HG03432 (cell line): ENCODE measurements around the gene BLOC1S4.
"Not testable (repeated sequence)": the region's sequence is repeated elsewhere in the genome, so short reads cannot be mapped to it uniquely, and the experiment has no call there.

Source experiments
- ATAC-seq: cut with Tn5 transposase; IDR thresholded peaks from one replicate; pipeline ENCODE4 v1.9.1; 2021; ENCODE audit warnings: mild to moderate bottlenecking, moderate library complexity; ENCODE audit not compliant: unreplicated experiment

Gene BLOC1S4, protein sequence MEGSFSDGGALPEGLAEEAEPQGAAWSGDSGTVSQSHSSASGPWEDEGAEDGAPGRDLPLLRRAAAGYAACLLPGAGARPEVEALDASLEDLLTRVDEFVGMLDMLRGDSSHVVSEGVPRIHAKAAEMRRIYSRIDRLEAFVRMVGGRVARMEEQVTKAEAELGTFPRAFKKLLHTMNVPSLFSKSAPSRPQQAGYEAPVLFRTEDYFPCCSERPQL

DNA sequence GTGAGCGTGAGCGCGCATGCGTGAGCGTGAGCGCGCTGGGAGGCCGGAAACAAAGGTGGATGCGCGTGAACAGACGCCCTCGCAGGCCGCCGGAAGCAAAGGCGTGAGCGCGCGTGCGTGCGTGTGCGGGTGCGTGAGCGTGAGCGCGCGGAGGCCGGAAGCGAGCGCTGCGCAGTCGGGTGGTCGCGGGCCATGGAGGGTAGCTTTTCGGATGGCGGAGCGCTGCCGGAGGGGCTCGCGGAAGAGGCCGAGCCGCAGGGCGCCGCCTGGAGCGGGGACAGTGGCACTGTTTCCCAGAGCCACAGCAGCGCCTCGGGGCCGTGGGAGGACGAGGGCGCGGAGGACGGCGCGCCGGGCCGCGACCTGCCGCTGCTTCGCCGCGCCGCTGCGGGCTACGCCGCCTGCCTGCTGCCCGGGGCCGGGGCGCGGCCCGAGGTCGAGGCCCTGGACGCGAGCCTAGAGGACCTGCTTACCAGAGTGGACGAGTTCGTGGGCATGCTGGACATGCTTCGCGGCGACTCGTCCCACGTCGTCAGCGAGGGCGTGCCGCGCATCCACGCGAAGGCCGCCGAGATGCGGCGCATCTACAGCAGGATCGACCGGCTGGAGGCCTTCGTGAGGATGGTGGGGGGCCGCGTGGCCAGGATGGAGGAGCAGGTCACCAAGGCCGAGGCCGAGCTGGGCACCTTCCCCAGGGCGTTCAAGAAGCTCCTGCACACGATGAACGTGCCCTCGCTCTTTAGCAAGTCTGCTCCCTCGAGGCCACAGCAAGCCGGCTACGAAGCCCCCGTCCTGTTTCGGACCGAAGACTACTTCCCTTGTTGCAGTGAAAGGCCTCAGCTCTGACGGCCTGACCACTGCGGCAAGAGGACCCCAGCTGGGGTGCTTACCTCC is at the start of gene BLOC1S4:
Gene BLOC1S4, plus strand, starts transcription at position 157 of the 894 bp plus-strand sequence. Its CDS starts 36 bp downstream, at position 193.
- ATAC-seq, result peak; percentile 87

DNA sequence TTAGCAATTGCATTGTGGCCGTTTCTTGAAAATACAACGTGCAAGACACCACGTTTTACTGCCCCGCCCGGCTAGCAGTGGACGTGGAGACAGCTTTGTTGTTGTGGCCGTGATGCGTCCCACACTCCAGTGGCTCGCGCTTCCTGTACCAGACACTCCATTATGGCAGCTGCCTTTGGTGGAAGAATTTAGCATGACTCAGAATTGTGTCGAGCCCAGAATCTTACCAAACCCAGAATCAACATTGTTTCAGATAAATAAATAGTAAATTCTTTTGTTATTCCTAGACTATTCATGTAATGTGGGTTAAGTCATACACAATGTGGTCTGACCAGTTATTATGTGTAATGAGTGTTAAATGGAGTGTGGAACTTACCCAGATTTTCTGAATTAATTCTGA is 47.6 kb upstream of the BLOC1S4 start:
- ATAC-seq, result no peak

DNA sequence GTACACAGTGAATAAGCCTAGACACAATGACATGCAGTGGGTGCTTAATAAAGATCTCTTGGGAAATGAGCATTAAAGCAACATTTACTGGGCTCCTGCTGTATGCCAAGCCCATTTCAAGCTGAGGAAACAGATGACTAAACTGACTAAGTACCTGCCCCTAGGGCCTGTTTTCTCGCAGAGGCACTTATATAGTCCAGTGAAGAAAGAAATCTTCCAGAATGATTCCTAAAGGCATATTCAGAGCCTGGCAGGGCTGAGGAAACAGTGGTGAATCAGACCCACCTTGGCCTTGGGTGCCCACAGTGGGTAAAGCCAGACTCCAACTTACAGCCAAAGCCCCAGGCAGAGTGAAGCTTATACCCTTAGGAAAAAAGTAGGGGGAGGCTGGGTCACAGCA is 44.3 kb upstream of the BLOC1S4 start:
- ATAC-seq, result no peak

DNA sequence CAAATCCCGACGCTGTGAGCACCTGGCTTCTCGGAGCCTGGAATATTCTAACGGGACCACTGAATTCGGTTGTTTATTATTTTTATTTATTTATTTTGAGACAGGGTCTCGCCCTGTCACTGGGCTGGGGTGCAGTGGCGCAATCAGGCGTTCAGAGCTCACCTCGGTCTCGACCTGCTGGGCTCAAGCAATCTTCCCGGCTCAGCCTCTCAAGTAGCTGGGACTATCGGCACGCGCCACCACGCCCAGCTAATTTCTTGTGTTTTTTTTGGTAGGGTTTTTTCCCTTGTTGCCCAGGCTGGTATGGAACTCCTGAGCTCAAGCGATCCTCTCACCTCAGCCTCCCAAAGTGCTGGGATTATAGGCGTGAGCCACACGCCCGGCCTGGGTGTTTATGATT is 43.8 kb upstream of the BLOC1S4 start:
- ATAC-seq, result no peak

DNA sequence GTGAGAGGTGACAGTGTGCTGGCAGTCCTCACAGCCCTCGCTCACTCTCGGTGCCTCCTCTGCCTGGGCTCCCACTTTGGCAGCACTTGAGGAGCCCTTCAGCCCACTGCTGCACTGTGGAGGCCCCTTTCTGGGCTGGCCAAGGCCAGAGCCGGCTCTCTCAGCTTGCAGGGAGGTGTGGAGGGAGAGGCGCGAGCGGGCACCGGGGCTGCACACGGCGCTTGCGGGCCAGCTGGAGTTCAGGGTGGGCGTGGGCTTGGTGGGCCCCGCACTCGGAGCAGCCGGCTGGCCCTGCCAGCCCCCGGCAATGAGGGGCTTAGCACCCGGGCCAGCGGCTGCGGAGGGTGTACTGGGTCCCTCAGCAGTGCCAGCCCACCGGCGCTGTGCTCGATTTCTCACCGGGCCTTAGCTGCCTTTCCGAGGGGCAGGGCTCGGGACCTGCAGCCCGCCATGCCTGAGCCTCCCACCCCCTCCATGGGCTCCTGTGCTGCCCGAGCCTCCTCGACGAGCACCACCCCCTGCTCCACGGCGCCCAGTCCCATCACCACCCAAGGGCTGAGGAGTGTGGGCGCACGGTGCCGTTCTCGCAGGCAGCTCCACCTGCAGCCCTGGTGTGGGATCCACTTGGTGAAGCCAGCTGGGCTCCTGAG is 43.3 kb upstream of the BLOC1S4 start:
- ATAC-seq, result not testable (repeated sequence)

DNA sequence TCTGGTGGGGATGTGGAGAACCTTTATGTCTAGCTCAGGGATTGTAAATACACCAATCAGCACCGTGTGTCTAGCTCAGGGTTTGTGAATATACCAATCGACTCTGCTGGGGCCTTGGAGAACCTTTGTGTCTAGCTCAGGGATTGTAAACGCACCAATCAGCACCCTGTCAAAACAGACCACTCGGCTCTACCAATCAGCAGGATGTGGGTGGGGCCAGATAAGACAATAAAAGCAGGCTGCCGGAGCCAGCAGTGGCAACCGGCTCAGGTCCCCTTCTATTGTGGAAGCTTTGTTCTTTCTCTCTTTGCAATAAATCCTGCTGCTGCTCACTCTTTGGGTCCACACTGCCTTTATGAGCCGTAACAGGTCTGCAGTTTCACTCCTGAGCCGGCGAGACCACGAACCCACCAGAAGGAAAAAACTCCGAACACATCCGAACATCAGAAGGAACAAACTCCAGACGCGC is 42.7 kb upstream of the BLOC1S4 start:
- not testable (repeated sequence) for ATAC-seq

DNA sequence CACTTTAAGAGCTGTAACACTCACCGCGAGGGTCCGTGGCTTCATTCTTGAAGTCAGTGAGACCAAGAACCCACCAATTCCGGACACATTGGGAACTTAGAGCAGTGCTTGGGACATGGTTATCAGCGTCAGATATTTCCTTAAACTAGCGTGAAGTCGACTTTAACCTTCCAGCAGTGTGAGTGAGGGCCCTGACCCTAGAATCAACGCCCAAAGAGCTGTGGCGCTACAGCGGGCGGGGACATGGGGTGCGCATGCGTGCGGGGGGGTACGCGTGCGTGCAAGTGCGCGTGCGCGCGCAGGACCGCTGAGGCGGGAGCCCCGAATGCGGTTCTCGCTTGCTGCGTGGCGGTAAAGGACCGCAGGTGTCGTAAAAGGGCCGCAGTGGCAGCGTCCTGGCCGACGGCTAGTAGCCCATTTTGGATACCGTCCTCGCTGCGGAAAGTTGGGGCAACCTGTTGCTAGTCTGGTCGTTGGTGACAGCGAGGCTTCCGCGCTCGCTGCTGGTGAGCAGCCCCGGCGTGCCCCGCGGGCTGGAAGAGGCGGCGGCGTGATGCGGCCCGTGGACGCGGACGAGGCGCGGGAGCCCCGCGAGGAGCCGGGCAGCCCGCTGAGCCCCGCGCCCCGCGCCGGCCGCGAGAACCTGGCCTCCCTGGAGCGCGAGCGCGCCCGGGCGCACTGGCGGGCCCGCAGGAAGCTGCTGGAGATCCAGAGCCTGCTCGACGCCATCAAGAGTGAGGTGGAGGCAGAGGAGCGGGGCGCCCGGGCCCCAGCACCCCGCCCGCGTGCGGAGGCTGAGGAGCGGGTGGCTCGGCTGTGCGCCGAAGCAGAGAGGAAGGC is 42.1 kb upstream of the BLOC1S4 start:
- ATAC-seq, result peak; percentile 79

DNA sequence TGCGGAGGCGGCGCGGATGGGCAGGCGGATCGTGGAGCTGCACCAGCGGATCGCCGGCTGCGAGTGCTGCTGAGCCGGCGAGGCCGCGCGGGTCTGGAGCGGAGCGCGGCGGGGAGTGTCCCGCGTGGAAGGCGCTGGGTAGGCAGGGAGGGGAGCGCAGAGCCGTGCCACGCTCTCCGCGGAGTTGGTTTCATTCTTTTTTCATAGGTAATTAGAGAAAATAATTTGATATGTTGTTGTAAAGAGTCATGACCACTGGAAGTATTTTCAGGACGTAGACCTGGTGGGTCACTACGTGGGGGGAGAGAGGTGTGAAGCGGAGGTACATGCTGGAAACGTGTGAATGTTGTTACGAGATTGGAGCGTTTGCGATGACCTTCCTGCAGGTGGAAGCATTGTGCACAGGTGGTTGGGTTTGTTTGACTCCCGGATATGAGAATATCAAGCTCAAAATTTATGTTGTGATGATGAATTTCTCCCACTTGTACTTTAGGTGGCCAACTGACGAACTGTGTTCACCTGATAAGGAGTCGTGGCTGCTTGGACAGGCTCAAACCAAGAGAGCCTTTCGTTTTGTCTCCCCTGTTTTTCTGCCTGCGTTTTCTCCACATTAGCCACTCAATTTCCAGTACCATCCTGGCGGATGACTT is 41.3 kb upstream of the BLOC1S4 start:
- ATAC-seq, result peak; percentile 37

DNA sequence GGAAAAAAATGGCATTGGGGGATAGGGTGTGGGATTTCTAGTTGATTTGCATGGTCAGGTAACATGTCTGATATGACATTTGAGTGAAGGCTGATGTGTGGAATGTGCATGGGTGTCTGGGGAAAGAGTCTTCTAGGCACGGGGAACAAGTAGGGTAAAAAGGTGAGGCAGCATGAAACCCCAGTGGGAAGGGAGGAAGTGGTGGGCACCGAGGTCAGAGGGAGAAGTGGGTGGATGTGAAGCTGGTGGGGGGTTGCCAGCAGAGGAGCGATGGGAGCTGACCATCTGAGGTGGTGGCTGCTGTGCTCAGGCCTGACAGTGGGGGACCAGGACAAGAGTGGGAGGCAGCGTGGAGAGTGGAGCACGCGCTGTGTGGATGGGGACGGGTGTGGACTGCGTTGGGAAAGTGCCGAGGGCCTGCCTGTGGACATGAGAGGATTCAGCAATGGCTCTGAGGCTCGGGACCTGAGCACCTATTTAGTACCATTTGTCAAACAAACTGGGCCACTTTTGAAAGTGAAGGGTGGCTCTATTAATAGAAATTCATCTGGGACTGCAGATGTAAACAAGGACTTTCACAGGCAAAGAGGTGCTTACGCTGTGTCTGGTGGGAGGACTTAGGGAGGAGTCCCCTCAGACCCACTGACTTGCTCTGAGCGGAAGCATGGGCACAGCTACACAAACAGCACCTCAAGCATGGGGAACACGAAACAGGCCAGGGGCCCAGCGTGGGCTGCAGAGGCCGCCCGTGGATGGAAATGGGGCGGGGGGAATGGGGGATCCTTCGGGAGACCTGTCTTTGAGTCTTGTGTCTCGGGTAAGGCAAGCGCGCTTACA is 39.0 kb upstream of the BLOC1S4 start:
- no peak for ATAC-seq

DNA sequence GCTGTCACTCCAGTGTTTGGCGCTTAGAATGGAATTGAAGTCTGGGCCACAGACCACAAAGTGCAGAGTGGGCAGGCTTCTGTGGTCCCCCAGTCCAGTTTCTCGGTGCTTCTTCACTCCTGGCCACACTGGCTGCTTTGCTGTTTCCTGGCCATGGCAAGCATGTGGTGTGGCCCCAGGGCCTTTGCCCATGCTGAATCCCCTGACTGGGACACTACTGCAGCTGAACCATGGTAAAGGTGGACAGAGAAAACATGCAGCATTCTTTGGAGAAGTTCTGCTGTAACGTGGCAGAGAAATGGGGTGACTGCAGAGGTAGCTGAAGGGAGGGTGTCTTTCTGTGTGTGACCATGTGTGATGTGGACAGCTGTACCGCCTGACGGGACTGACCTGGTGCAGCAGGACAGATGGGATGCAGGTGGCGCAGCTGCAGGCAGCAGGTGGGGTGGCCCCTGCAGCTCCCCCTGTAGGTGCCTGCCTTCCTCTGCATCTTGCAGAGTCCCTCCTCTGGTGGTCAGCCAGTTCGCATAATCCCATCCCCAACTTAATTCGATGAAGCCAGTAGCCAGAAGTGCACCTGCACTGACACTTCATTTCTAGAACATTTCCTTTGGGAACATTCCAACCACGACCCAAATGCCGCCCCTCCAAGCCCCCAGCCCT is 35.5 kb upstream of the BLOC1S4 start:
- no peak for ATAC-seq

DNA sequence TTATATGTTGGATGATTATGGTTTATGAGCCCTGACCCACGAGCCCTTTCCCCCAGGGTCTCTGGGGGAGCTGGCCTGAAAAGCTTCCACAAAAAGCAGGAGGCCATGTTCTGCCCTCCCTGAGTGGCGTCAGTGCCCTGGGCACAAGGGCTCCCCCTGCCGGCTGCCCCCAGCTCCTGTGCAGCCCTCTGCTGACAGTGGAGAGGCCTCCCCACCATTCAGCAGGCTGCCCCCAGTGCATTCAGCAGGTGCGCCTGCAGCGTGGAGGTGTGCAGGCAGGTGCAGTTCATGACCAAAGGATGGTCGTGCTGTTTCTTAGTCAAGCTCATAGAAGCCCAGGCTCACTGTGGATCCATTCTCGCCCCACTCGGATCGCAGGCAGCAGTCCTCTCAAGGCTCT is 34.8 kb upstream of the BLOC1S4 start:
- ATAC-seq, result no peak

DNA sequence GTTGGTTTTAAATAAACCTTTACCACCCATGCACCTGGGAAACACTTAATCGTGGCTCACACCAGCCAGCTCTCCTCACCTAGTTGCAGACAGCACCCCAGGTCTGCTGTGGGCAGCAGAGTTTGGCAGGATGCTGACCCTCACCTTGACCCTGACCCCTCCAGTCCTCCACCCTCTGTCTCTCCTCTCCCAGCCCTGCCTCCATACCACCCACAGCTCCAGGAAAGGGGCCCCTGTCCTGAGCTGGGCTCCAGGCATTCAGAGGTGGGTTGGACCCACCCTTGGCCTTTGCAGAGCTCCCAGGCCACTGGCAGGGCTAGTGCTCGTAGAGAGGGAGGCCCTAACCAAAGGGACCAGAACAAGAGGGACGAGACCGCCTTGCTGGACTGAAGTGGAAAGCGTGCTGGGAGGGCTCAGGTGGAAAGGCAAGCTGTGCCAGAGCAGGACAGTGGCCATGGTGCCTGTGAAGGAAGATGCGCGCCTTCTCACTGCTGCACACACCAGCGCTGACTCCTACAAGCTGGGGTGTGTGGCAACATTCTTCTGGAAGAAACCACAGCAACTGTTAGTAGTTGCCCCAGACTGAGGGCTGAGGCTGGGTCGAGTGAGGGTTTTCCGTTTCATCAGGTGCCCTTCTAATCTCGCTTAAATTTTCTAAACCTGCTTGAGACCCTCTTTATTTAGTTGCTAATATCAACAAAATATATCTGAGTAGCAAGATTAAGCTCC is 32.9 kb upstream of the BLOC1S4 start:
- ATAC-seq, result no peak

DNA sequence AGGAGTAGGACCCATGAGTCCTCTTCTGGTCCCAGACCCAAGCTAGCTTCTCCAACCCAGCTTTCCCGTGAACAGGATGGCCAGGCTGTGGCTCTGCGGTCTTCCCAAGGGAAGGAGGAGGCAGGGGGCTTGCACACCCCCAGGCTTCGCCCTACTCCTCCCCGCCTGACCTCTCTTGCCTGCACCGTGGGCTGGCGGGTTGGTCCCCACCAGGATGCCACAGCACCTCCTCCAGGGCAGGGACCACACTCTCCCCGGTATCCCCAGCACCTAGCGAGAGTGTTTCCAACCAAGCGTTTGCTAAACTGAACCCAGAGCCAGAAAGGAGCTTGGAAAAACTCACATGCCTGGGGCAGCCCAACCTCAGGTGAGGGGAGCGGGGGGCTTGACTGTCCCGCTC is 31.3 kb upstream of the BLOC1S4 start:
- ATAC-seq, result no peak

DNA sequence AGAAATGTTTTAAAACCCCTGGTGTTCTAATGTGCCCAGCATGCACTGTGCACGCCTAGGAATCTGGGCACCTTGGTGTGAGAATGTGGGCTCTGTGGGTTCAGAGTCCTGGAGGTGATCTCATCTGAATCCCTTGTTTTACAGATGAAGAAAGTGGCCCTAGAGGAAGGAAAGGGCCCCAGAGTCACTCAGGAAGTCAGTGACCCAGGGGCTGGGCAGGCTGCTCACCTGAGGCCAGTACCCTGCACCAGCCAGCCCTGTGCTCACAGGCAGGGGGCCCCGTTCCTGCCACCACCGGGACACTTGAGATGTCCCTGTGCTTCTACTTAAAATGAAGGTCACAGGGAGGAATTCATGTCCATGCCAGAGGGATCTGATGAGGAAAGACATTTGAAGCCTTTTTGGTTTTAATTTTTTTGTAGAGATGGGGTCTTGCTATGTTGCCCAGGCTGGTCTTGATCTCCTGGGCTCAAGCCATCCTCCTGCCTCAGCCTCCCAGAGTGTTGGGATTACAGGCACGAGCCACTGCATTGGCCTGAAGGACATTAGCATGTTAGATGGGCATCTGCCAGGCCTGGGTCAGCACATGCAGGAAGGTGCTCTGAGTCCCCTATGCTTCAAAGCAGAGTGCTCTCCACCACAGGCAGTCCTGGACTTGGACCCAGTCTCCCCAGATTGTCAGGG is 29.7 kb upstream of the BLOC1S4 start:
- no peak for ATAC-seq

DNA sequence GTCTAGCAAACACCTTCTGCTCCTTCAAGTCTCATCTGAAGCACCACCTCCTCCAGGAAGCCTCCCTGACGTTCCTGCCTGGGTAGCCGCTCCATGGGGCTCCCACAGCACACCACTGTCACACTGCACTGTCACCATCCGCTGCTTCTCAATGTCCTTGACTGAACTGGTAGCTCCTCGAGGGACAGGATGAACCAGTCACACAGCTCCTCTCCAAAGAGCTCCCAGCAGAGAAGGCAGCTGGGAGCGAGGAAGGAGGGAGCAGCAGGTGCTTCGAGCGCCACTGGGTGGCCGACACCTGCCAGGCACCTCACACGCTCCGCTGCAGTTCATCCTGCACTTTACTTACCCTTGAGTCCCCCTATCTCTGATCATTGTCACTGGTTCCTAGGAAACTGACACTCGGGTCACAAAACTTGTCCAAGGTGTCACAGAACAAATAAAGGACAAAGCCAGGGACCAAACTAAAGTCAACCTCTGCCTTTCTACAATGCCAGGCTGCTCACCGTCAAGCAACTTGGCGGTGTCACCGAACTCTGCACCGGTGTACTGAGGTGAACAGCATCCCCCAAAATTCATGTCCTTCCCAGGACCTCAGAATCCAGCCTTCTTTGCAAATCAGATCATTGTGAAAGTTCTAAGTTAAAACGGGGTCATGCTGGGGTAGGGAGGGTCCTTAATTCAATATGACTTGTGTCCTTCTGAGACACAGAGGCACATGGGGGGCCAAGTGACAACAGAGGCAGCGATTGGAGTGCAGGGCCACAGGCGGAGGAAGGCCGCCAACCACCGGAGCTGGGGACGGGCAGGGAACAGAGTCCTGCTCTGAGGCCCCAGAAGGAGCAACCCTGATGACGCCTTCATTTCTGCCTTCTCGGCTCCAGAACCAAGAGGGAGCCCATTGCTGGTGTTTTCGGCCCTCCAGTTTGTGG is 27.8 kb upstream of the BLOC1S4 start:
- ATAC-seq, result no peak

DNA sequence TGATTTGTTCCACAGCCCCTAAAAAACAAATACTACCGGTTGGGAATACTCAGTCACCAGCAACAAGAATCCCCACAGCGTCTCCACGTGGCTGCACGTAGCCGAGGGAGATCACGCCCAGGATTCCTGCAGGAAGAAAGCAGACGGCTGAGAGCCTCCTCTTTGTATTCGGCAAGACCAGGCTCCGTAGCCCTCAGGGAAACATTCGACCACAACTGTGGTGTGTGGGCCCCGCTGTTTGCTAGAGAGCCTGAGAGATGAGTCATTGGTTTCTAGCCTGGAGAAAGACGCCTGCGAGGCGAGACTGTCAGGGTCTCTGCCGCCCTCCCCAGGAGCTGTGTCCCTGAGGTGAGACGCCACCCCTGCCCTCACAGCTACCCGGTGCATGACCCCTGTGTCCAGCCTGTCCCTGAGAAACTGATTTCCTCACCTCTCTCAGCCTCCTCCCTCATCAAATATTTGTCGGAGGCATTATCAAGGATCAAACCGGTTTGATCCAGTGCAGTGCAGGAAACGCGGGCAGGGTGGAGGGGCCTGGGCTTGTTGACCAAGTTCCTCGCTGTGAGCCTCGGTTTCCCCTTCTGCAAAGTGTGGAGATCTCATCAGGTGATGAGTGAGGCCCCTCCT is 27.0 kb upstream of the BLOC1S4 start:
- ATAC-seq, result peak; percentile 89
